ENCODE results near the gene BCL2.

Gene BCL2

DNA sequence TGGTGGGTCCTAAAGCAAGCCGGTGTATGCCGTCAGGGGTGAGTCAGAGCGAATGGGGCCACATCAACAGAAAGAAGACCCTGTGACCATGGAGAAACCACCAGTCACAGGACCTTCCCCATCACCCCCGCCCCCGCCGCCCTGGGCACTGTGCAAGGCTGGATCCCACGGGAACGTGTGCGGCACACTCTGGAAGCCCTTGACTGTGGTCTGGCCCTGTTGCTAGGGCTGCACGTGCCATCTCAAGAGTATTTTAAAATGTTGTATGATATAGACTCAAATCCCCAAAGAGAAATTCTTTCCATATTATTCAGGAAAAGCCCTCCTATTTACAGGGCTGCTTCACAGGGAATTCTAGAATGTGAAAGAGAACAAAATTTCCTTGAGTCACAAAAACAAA, 174.8 kb downstream of the BCL2 start:
- H3K36me3 ChIP-seq = no peaks in the 10 kb centered on the region
- no peak for DNase-seq
- no peaks in the 10 kb centered on the region for H3K27me3 ChIP-seq
- H3K9me3 ChIP-seq = no peaks in the 10 kb centered on the region
- no peaks in the 10 kb centered on the region for H3K4me1 ChIP-seq
- no peak overlapping the region for H3K4me3 ChIP-seq (ENCODE audit: low read depth, low read length)
- TF ChIP-seq, protein P1, sequence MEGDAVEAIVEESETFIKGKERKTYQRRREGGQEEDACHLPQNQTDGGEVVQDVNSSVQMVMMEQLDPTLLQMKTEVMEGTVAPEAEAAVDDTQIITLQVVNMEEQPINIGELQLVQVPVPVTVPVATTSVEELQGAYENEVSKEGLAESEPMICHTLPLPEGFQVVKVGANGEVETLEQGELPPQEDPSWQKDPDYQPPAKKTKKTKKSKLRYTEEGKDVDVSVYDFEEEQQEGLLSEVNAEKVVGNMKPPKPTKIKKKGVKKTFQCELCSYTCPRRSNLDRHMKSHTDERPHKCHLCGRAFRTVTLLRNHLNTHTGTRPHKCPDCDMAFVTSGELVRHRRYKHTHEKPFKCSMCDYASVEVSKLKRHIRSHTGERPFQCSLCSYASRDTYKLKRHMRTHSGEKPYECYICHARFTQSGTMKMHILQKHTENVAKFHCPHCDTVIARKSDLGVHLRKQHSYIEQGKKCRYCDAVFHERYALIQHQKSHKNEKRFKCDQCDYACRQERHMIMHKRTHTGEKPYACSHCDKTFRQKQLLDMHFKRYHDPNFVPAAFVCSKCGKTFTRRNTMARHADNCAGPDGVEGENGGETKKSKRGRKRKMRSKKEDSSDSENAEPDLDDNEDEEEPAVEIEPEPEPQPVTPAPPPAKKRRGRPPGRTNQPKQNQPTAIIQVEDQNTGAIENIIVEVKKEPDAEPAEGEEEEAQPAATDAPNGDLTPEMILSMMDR (IDR thresholded peaks at IDR 0.05; ENCODE audit: low read depth, low read length) = no peak

DNA sequence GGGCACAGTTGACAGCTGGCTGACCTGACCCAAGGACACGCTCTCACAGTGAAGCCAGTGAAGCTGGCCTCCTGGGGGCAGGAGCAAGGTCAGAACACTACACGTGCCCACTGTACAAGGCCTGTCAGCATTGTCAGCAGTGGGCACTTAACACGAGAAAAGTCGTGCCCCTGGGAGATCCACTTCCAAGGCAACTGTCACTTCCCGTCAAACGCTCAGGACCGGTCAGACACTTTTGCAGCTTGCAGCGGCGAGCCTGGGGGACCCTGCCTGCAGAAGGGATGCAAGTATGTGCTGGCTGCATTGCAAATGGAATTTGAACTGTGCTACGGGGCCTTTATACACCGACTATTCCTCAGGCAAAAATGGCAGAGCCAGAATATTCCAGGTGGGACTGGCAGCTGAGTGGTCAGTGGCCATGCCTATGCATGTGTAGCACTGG, 176.2 kb downstream of the BCL2 start:
- TF ChIP-seq, protein P1 (IDR thresholded peaks at IDR 0.05; ENCODE audit: low read depth, low read length) = no peak
- H3K4me3 ChIP-seq (ENCODE audit: low read depth, low read length) = no peak overlapping the region
- H3K9me3 ChIP-seq = no peaks in the 10 kb centered on the region
- H3K27me3 ChIP-seq = no peaks in the 10 kb centered on the region
- no peaks in the 10 kb centered on the region for H3K4me1 ChIP-seq
- H3K36me3 ChIP-seq = no peaks in the 10 kb centered on the region
- DNase-seq = no peak

DNA sequence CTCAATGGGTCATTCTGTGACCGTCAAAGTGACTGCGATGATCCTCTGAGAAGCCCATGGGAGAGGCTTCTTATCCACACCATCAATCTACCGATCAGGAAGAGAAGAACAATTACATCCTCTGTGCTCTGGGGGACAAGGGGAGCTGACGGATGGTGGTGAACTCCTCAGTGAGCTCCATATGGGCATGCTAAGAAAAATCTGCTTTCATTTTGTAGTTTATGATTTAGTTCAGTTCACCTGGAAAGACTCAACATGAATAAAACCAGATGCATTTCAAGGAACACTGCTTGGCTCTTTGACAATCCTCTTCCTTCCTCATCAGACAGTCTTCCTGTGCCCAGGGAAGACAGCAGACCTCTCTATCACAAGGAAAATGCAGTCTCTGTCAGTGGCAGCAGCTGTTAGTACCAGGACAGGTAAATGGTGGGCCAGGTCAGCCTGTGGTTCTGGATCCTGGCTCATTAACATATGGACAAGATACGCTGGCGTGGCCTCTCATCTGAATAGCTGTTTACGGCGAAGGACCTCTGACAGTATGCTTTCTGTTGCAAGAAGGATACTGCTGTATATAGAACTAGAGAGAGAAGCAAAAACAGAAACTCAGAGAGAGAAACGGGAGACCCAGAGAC, 176.9 kb downstream of the BCL2 start:
- no peaks in the 10 kb centered on the region for H3K9me3 ChIP-seq
- no peaks in the 10 kb centered on the region for H3K36me3 ChIP-seq
- no peaks in the 10 kb centered on the region for H3K27me3 ChIP-seq
- no peaks in the 10 kb centered on the region for H3K4me1 ChIP-seq
- no peak for DNase-seq
- TF ChIP-seq, protein P1 (IDR thresholded peaks at IDR 0.05; ENCODE audit: low read depth, low read length) = no peak
- H3K4me3 ChIP-seq (ENCODE audit: low read depth, low read length) = no peak overlapping the region

DNA sequence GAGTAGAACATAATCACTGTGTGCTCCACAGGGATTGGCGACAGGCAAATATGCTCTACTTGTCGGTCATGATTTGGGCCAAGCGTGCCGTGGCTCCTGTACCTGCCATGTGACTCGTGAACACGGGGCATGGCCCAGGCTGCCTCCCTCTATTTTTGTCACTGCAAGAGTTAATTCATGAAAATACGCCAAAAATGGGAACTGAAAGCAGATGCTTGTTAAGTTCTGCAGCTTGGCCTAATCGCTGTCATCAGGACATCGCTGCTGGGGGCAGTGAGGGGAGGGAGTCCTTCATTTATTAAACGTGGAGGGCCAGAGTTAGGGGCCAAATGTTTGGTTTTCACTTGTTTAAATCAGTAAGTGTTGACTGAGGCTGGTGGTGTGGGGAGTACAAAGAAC, 177.8 kb downstream of the BCL2 start:
- Histone ChIP-seq H3K9me3 (no peaks in the 10 kb centered on the region), H3K36me3 (no peaks in the 10 kb centered on the region), H3K4me1 (no peaks in the 10 kb centered on the region), H3K27me3 (no peaks in the 10 kb centered on the region), H3K4me3 (ENCODE audit: low read depth, low read length) (no peak overlapping the region)
- TF ChIP-seq, protein P1 (IDR thresholded peaks at IDR 0.05; ENCODE audit: low read depth, low read length) = no peak
- no peak for DNase-seq

DNA sequence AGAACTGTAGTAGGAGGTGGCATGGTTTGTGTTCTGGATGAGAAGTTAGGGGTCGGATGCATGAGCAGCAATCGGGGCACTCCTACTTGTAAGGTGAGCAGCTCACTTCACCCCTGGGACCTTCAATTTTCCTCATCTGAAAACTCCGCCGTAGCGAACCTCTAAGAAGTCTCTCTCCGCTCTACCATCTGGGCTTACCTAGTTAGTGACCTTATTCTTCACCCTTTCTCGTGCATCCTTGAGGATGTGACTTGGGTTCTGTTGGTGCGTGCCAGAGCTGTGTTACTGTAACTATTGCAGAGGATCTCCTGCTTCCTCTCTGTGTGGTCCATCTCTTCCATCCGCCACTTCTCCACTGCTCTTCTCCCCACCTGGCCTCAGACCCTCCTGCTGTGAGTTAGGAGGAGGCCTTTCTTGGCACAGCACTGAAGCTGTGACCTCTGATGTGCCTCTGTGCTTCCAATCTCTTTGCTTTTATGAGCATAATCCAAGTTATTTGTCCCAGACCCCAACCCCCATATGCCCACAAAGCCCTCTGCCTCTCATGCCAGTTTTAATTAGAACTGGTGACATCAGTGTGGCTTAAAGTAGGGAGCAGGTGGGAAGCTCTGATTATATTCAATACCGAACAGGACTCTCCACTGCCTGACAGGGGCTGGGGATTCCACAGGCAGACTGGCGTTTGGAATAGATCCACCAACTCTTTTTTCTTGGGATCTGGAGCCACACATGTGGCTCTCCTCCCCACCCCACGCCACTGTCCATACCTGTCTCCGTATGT, 178.4 kb downstream of the BCL2 start:
- no peak overlapping the region for H3K4me3 ChIP-seq (ENCODE audit: low read depth, low read length)
- DNase-seq = no peak
- TF ChIP-seq, protein P1 (IDR thresholded peaks at IDR 0.05; ENCODE audit: low read depth, low read length) = no peak
- H3K36me3 ChIP-seq = no peaks in the 10 kb centered on the region
- no peaks in the 10 kb centered on the region for H3K9me3 ChIP-seq
- no peaks in the 10 kb centered on the region for H3K27me3 ChIP-seq
- no peaks in the 10 kb centered on the region for H3K4me1 ChIP-seq

DNA sequence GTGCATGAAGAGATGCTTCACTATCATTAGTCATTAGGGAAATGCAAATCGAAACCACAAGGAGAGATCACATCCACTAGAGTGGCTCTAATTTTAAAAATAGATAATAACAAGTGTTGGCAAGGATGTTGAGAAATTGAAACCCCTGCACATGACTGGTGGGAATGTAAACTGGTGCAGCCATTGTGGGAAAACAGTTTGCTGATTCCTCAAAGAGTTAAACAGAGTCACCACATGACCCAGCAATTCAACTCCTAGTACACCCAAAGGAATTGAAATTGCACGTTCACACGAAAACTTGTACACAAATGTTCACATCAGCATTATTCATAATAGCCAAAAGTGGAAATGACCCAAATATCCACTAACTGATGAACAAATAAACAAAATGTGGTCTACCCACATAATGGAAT, 179.5 kb downstream of the BCL2 start:
- Histone ChIP-seq H3K4me3 (ENCODE audit: low read depth, low read length) (no peak overlapping the region), H3K4me1 (no peaks in the 10 kb centered on the region), H3K9me3 (no peaks in the 10 kb centered on the region), H3K27me3 (no peaks in the 10 kb centered on the region), H3K36me3 (no peaks in the 10 kb centered on the region)
- TF ChIP-seq, protein P1 (IDR thresholded peaks at IDR 0.05; ENCODE audit: low read depth, low read length) = no peak
- no peak for DNase-seq

Measured in BE2C (cell line).